ENCODE data around the gene AQP1.

The AQP1 gene

GRCh38 chr7:30922596-30922995 lies 10.9 kb downstream of the AQP1 start:
- no peak for DNase-seq

GRCh38 chr7:30923009-30923773 lies 11.5 kb downstream of the AQP1 start:
- no peak for DNase-seq

- DNase-seq: no peak
These were observed 12.2 kb downstream of the AQP1 start for GRCh38 chr7:30923774-30924413.

- DNase-seq: no peak
These were observed 13.0 kb downstream of the AQP1 start for GRCh38 chr7:30924624-30925023.

- no peak for DNase-seq
These were observed 13.5 kb downstream of the AQP1 start for GRCh38 chr7:30925117-30925516.

GRCh38 chr7:30925913-30926312 lies 14.3 kb downstream of the AQP1 start:
- no peak for DNase-seq

- DNase-seq: no peak
These were observed 14.7 kb downstream of the AQP1 start for GRCh38 chr7:30926313-30926712.

GRCh38 chr7:30927040-30927439 lies 15.4 kb downstream of the AQP1 start:
- DNase-seq: no peak

- DNase-seq: no peak
These were observed 15.9 kb downstream of the AQP1 start for GRCh38 chr7:30927559-30927958.

- DNase-seq: no peak
These were observed 16.7 kb downstream of the AQP1 start for GRCh38 chr7:30928254-30928872.

- no peak for DNase-seq
These were observed 18.0 kb downstream of the AQP1 start for GRCh38 chr7:30929686-30930085.

GRCh38 chr7:30930621-30931020 lies 19.0 kb downstream of the AQP1 start:
- no peak for DNase-seq

GRCh38 chr7:30931161-30931928 lies 19.7 kb downstream of the AQP1 start:
- no peak for DNase-seq

GRCh38 chr7:30931929-30932540 lies 20.4 kb downstream of the AQP1 start:
- DNase-seq: no peak

- DNase-seq: no peak
These were observed 20.9 kb downstream of the AQP1 start for GRCh38 chr7:30932562-30932961.

- DNase-seq: no peak
These were observed 21.7 kb downstream of the AQP1 start for GRCh38 chr7:30933124-30933974.

GRCh38 chr7:30934225-30934624 lies 22.6 kb downstream of the AQP1 start:
- DNase-seq: no peak

GRCh38 chr7:30934732-30935568 lies 23.3 kb downstream of the AQP1 start:
- no peak for DNase-seq

- no peak for DNase-seq
These were observed 23.9 kb downstream of the AQP1 start for GRCh38 chr7:30935569-30935877.

- DNase-seq: no peak
These were observed 25.1 kb downstream of the AQP1 start for GRCh38 chr7:30936650-30937245.

GRCh38 chr7:30937416-30937815 lies 25.8 kb downstream of the AQP1 start:
- DNase-seq: no peak
